ENCODE results near the gene RORB.

RORB gene

GRCh38 chr9:74487395-74487794 lies 9.7 kb upstream of the RORB start:
- CTCF ChIA-PET: no interaction called here
- no peak overlapping the region for H3K4me3 ChIP-seq (ENCODE audit: control insufficient read depth in 1 of 7, extremely low read depth in 1 of 7, insufficient read depth in 4 of 7, low read depth in 2 of 7, low read length in 6 of 7)
- POLR2A ChIA-PET: no interaction called here

DNA sequence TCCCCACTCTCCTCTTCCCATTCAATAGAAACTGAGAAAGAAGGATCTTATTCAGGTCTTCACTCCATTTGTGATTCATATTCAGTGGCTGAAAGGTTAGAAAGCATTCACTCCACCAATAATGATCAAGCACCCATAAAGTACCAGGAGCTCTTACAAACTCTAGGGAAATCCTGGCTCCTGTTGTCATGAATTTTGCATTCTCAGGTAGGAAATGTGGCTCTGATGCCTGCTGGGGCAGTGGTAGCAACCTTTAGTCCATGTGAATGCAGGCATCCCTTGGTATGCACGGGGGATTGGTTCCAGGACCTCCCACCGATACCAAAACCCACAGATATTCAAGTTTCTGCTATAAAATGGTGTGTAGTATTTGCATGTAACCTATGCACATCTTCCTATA lies 3.6 kb upstream of the RORB start:
- no peak overlapping the region for H3K4me3 ChIP-seq (ENCODE audit: control insufficient read depth in 1 of 7, extremely low read depth in 1 of 7, insufficient read depth in 4 of 7, low read depth in 2 of 7, low read length in 6 of 7)
- WGBS (ENCODE audit: insufficient coverage): no CpG with 5 or more reads among the region's 2 CpGs
- H3K36me3 ChIP-seq (ENCODE audit: control insufficient read depth in 4 of 4, insufficient read depth in 4 of 4, low read length in 3 of 4): no peaks in the 10 kb centered on the region
- no peak overlapping the region for H3K27ac ChIP-seq (ENCODE audit: insufficient read depth in 1 of 2, low read depth in 1 of 2, low read length in 2 of 2, poor library complexity in 1 of 2, severe bottlenecking in 2 of 2)
- no peaks in the 10 kb centered on the region for H3K9me3 ChIP-seq (ENCODE audit: control extremely low read depth in 1 of 5, control insufficient read depth in 4 of 5, insufficient read depth in 2 of 5, low read depth in 1 of 5, low read length in 4 of 5)
- ChIA-PET CTCF (no interaction called here), POLR2A (interaction anchor here (0.6 kb wide), 2 partner anchors 22 to 1601 kb away, joined by 3 read pairs; no protein-coding TSS in a partner anchor)
- peaks cover 3 to 19% (median 18%) of the 10 kb centered on the region in 4 experiments for H3K4me1 ChIP-seq (ENCODE audit: control extremely low read depth in 1 of 4, control insufficient read depth in 4 of 4, insufficient read depth in 4 of 4, low read length in 3 of 4)
- DNase-seq: no peak
- H3K27me3 ChIP-seq (replicated peaks in 2 of 5; ENCODE audit: control insufficient read depth in 4 of 5, insufficient read depth in 5 of 5, low read length in 4 of 5): peaks cover 8 to 40% (median 17%) of the 10 kb centered on the region in 5 experiments

More at GRCh38 chr9:74487395-74487794, 9.7 kb upstream of the RORB start:
- H3K9me3 ChIP-seq (ENCODE audit: control extremely low read depth in 1 of 5, control insufficient read depth in 4 of 5, insufficient read depth in 2 of 5, low read depth in 1 of 5, low read length in 4 of 5): no peaks in the 10 kb centered on the region
- WGBS (ENCODE audit: insufficient coverage): no CpG with 5 or more reads among the region's 1 CpG
- no peaks in the 10 kb centered on the region for H3K36me3 ChIP-seq (ENCODE audit: control insufficient read depth in 4 of 4, insufficient read depth in 4 of 4, low read length in 3 of 4)
- H3K4me1 ChIP-seq (ENCODE audit: control extremely low read depth in 1 of 4, control insufficient read depth in 4 of 4, insufficient read depth in 4 of 4, low read length in 3 of 4): no peaks in the 10 kb centered on the region
- no peak for DNase-seq
- H3K27ac ChIP-seq (ENCODE audit: insufficient read depth in 1 of 2, low read depth in 1 of 2, low read length in 2 of 2, poor library complexity in 1 of 2, severe bottlenecking in 2 of 2): no peak overlapping the region
- peaks cover 0 to 8% (median 0%) of the 10 kb centered on the region in 5 experiments for H3K27me3 ChIP-seq (replicated peaks in 2 of 5; ENCODE audit: control insufficient read depth in 4 of 5, insufficient read depth in 5 of 5, low read length in 4 of 5)

DNA sequence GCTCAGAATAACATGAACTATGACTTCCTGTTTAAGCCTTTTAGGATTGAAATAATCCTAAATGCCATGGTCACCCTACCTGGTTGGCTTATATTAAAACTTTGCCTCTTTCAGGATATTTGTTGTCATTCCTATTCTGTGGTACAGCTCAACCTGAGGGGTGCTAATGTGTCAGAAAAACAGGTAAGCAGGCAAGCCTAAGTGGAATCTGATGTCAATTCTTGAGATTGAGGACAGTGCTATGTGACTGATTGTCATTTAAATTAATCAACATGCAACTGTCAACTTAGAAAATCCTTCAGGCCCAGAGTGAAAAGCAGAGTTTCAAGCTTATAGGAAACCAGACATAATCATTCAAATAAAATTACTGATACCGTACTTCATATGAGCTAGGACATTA lies 2.6 kb upstream of the RORB start:
- no peak overlapping the region for H3K4me3 ChIP-seq (ENCODE audit: control insufficient read depth in 1 of 7, extremely low read depth in 1 of 7, insufficient read depth in 4 of 7, low read depth in 2 of 7, low read length in 6 of 7)

GRCh38 chr9:74496406-74496805 lies 729 bp upstream of the RORB start:
- Histone ChIP-seq H3K27ac (ENCODE audit: insufficient read depth in 1 of 2, low read depth in 1 of 2, low read length in 2 of 2, poor library complexity in 1 of 2, severe bottlenecking in 2 of 2) (no peak overlapping the region), H3K36me3 (ENCODE audit: control insufficient read depth in 4 of 4, insufficient read depth in 4 of 4, low read length in 3 of 4) (no peaks in the 10 kb centered on the region), H3K9me3 (ENCODE audit: control extremely low read depth in 1 of 5, control insufficient read depth in 4 of 5, insufficient read depth in 2 of 5, low read depth in 1 of 5, low read length in 4 of 5) (no peaks in the 10 kb centered on the region), H3K4me3 (ENCODE audit: control insufficient read depth in 1 of 7, extremely low read depth in 1 of 7, insufficient read depth in 4 of 7, low read depth in 2 of 7, low read length in 6 of 7) (peak overlapping the region in 6 of 7 experiments; percentile 26 to 84 (median 72)), H3K4me1 (ENCODE audit: control extremely low read depth in 1 of 4, control insufficient read depth in 4 of 4, insufficient read depth in 4 of 4, low read length in 3 of 4) (peaks cover 3 to 42% (median 31%) of the 10 kb centered on the region in 4 experiments), H3K27me3 (replicated peaks in 2 of 5; ENCODE audit: control insufficient read depth in 4 of 5, insufficient read depth in 5 of 5, low read length in 4 of 5) (peaks cover 6 to 69% (median 35%) of the 10 kb centered on the region in 5 experiments)
- ChIA-PET POLR2A (no interaction called here), CTCF (no interaction called here)
- 100% methylated on average over 1 of the region's 6 CpGs for WGBS (ENCODE audit: insufficient coverage)
- peak in 2 of 3 donors; percentile 29 to 42 for DNase-seq

More for the DNA sequence above, 2.6 kb upstream of the RORB start:
- POLR2A ChIA-PET: no interaction called here
- Histone ChIP-seq H3K27ac (ENCODE audit: insufficient read depth in 1 of 2, low read depth in 1 of 2, low read length in 2 of 2, poor library complexity in 1 of 2, severe bottlenecking in 2 of 2) (no peak overlapping the region), H3K9me3 (ENCODE audit: control extremely low read depth in 1 of 5, control insufficient read depth in 4 of 5, insufficient read depth in 2 of 5, low read depth in 1 of 5, low read length in 4 of 5) (no peaks in the 10 kb centered on the region), H3K36me3 (ENCODE audit: control insufficient read depth in 4 of 4, insufficient read depth in 4 of 4, low read length in 3 of 4) (no peaks in the 10 kb centered on the region), H3K27me3 (replicated peaks in 2 of 5; ENCODE audit: control insufficient read depth in 4 of 5, insufficient read depth in 5 of 5, low read length in 4 of 5) (peaks cover 10 to 50% (median 23%) of the 10 kb centered on the region in 5 experiments), H3K4me1 (ENCODE audit: control extremely low read depth in 1 of 4, control insufficient read depth in 4 of 4, insufficient read depth in 4 of 4, low read length in 3 of 4) (peaks cover 3 to 27% (median 26%) of the 10 kb centered on the region in 4 experiments)
- no CpG with 5 or more reads among the region's 1 CpG for WGBS (ENCODE audit: insufficient coverage)
- no peak for DNase-seq
- CTCF ChIA-PET: no interaction called here

- H3K9me3 ChIP-seq (ENCODE audit: control extremely low read depth in 1 of 5, control insufficient read depth in 4 of 5, insufficient read depth in 2 of 5, low read depth in 1 of 5, low read length in 4 of 5): no peaks in the 10 kb centered on the region
- H3K27me3 ChIP-seq (replicated peaks in 2 of 5; ENCODE audit: control insufficient read depth in 4 of 5, insufficient read depth in 5 of 5, low read length in 4 of 5): peaks cover 13 to 80% (median 38%) of the 10 kb centered on the region in 5 experiments
- peak in 2 of 3 donors; percentile 40 to 58 for DNase-seq
- no peaks in the 10 kb centered on the region for H3K36me3 ChIP-seq (ENCODE audit: control insufficient read depth in 4 of 4, insufficient read depth in 4 of 4, low read length in 3 of 4)
- CTCF ChIA-PET: no interaction called here
- POLR2A ChIA-PET: no interaction called here
- H3K4me3 ChIP-seq (ENCODE audit: control insufficient read depth in 1 of 7, extremely low read depth in 1 of 7, insufficient read depth in 4 of 7, low read depth in 2 of 7, low read length in 6 of 7): peak overlapping the region; percentile 36 to 84 (median 72)
- peaks cover 3 to 42% (median 31%) of the 10 kb centered on the region in 4 experiments for H3K4me1 ChIP-seq (ENCODE audit: control extremely low read depth in 1 of 4, control insufficient read depth in 4 of 4, insufficient read depth in 4 of 4, low read length in 3 of 4)
- no peak overlapping the region for H3K27ac ChIP-seq (ENCODE audit: insufficient read depth in 1 of 2, low read depth in 1 of 2, low read length in 2 of 2, poor library complexity in 1 of 2, severe bottlenecking in 2 of 2)
- WGBS (ENCODE audit: insufficient coverage): under 1% methylated on average over 63 of the region's 77 CpGs
These were observed 849 bp downstream of the RORB start for GRCh38 chr9:74497748-74498620.

GRCh38 chr9:74498621-74499095 lies 1.5 kb downstream of the RORB start:
- Histone ChIP-seq H3K27ac (ENCODE audit: insufficient read depth in 1 of 2, low read depth in 1 of 2, low read length in 2 of 2, poor library complexity in 1 of 2, severe bottlenecking in 2 of 2) (no peak overlapping the region), H3K4me1 (ENCODE audit: control extremely low read depth in 1 of 4, control insufficient read depth in 4 of 4, insufficient read depth in 4 of 4, low read length in 3 of 4) (peaks cover 3 to 42% (median 31%) of the 10 kb centered on the region in 4 experiments), H3K36me3 (ENCODE audit: control insufficient read depth in 4 of 4, insufficient read depth in 4 of 4, low read length in 3 of 4) (no peaks in the 10 kb centered on the region), H3K9me3 (ENCODE audit: control extremely low read depth in 1 of 5, control insufficient read depth in 4 of 5, insufficient read depth in 2 of 5, low read depth in 1 of 5, low read length in 4 of 5) (no peaks in the 10 kb centered on the region), H3K27me3 (replicated peaks in 2 of 5; ENCODE audit: control insufficient read depth in 4 of 5, insufficient read depth in 5 of 5, low read length in 4 of 5) (peaks cover 15 to 84% (median 40%) of the 10 kb centered on the region in 5 experiments), H3K4me3 (ENCODE audit: control insufficient read depth in 1 of 7, extremely low read depth in 1 of 7, insufficient read depth in 4 of 7, low read depth in 2 of 7, low read length in 6 of 7) (peak overlapping the region; percentile 21 to 84 (median 72))
- ChIA-PET POLR2A (no interaction called here), CTCF (no interaction called here)
- DNase-seq: peak in 1 of 3 donors; percentile 8
- WGBS (ENCODE audit: insufficient coverage): 1% methylated on average over 34 of the region's 34 CpGs

- DNase-seq: peak in 1 of 3 donors; percentile 5
- POLR2A ChIA-PET: no interaction called here
- H3K27me3 ChIP-seq (replicated peaks in 2 of 5; ENCODE audit: control insufficient read depth in 4 of 5, insufficient read depth in 5 of 5, low read length in 4 of 5): peaks cover 15 to 85% (median 43%) of the 10 kb centered on the region in 5 experiments
- H3K4me1 ChIP-seq (ENCODE audit: control extremely low read depth in 1 of 4, control insufficient read depth in 4 of 4, insufficient read depth in 4 of 4, low read length in 3 of 4): peaks cover 3 to 42% (median 31%) of the 10 kb centered on the region in 4 experiments
- WGBS (ENCODE audit: insufficient coverage): 0% methylated on average over 6 of the region's 19 CpGs
- H3K36me3 ChIP-seq (ENCODE audit: control insufficient read depth in 4 of 4, insufficient read depth in 4 of 4, low read length in 3 of 4): no peaks in the 10 kb centered on the region
- H3K9me3 ChIP-seq (ENCODE audit: control extremely low read depth in 1 of 5, control insufficient read depth in 4 of 5, insufficient read depth in 2 of 5, low read depth in 1 of 5, low read length in 4 of 5): no peaks in the 10 kb centered on the region
- H3K27ac ChIP-seq (ENCODE audit: insufficient read depth in 1 of 2, low read depth in 1 of 2, low read length in 2 of 2, poor library complexity in 1 of 2, severe bottlenecking in 2 of 2): no peak overlapping the region
- H3K4me3 ChIP-seq (ENCODE audit: control insufficient read depth in 1 of 7, extremely low read depth in 1 of 7, insufficient read depth in 4 of 7, low read depth in 2 of 7, low read length in 6 of 7): peak overlapping the region in 4 of 7 experiments; percentile 5 to 84 (median 61)
- CTCF ChIA-PET: no interaction called here
These were observed 2.0 kb downstream of the RORB start for GRCh38 chr9:74499111-74499601.
